Stimulated activated CD8-positive, alpha-beta memory T cell treated with anti-CD3 and anti-CD28 coated beads, Interleukin-2, amount 100 ng/mL, for 48 hours (primary cell): Measurements from ENCODE around the gene ARL17B.
"Not testable (repeated sequence)": the region's sequence is repeated elsewhere in the genome, so short reads cannot be mapped to it uniquely, and the experiment has no call there.

Experiments used
- DNase-seq, 2 donors: peaks; one replicate each; pipeline ENCODE4 v3.0.0-alpha.2; 2020; ENCODE audit warnings: low read depth in 2 of 2

The ARL17B gene

DNA sequence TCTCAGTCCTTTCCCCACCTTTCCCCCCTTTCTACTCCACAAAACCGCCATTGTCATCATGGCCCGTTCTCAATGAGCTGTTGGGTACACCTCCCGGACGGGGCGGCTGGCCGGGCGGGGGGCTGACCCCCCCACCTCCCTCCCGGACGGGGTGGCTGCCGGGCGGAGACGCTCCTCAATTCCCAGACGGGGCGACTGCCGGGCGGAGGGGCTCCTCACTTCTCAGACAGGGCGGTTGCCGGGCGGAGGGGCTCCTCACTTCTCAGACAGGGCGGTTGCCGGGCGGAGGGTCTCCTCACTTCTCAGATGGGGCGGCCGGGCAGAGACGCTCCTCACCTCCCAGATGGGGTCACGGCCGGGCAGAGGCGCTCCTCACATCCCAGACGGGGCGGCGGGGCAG, 108.8 kb downstream of the ARL17B start:
- DNase-seq, result not testable (repeated sequence)

DNA sequence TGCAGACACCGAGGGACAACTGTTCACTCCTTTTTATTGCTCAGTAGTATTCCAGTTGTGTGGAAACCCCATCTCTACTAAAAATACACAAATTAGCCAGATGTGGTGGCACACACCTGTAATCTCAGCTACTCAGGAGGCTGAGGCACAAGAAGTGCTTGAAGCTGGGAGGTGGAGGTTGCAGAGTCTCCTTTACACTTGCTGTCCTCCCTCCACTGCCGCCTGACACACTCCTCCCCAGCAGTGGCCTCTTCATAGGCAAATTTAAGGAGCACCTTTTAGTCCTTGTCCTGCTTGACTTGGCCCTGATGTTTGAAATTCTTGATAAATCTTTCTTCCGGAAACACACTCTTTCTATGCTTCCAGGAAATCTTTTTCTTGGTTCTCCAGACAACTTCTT, 112.4 kb downstream of the ARL17B start:
- DNase-seq, result not testable (repeated sequence)

DNA sequence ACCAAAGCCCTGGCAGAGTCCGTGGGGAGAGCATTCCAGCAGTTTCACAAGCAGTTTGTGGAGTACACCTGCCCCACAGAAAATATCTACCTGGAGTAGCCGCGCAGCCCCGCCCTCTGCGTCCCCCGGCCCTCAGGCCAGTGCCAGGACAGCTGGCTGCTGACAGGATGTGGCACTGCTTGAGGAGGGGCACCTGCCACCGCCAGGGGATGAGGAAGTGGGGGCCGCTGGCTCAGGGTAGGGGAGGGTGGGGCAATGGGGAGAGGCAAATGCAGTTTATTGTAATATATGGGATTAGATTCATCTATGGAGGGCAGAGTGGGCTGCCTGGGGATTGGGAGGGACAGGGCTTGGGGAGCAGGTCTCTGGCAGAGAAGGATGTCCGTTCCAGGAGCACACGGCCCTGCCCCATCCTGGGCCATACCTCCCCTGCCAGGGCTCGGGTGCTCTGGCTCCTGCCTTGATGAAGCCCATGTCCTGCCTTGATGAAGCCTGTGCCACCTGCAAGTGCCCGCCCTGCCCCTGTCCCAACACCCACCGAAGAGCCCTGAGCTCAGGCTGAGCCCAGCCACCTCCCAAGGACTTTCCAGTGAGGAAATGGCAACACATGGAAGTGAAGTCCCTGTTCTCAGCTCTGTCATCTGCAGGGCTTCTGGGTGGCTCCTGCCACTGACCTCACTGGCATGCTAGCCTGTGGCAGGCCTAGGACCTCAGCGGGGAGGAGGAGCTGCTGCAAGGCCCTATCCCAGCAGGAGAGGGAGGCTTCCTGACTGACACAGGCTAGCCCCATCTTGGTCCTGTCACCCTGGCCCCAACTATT, 116.4 kb downstream of the ARL17B start:
- not testable (repeated sequence) for DNase-seq

DNA sequence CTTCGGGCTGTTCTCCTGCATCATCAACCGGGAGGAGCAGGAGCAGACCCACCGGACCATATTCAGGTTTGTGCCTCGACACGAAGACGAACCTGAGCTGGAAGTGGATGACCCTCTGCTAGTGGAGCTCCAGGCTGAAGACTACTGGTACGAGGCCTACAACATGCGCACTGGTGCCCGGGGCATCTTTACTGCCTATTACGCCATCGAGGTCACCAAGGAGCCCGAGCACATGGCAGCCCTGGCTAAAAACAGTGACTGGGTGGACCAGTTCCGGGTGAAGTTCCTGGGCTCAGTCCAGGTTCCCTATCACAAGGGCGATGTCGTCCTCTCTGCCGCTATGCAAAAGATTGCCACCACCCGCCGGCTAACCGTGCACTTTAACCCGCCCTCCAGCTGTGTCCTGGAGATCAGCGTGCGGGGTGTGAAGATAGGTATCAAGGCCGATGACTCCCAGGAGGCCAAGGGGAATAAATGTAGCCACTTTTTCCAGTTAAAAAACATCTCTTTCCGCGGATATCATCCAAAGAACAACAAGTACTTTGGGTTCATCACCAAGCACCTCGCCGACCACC, 117.1 kb downstream of the ARL17B start:
- DNase-seq, result not testable (repeated sequence)

DNA sequence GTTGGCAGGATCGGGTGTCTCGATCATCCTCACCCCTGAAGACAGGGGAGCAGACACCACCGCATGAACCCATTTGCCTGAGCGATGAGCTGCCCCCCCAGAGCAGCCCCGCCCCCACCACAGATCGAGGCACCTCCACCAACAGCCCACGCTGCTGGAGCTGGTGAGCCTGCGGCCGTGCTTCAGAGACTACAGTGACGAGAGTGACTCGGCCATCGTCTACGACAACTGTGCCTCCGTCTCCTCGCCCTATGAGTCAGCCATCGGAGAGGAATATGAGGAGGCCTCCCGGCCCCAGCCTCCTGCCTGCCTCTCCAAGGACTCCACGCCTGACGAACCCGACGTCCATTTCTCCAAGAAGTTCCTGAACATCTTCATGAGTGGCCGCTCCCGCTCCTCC, 117.6 kb downstream of the ARL17B start:
- DNase-seq, result not testable (repeated sequence)

DNA sequence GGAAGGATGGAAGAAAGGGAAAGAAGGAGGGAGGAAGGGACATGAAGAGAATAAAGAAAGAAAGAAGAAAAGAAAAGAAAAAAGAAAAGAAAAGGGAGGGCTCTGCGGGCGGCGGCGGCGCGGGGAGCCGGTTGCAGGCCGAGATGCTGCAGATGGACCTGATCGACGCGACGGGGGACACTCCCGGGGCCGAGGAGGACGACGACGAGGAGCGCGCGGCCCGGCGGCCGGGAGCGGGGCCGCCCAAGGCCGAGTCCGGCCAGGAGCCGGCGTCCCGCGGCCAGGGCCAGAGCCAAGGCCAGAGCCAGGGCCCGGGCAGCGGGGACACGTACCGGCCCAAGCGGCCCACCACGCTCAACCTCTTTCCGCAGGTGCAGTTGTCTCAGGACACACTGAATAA, 118.1 kb downstream of the ARL17B start:
- DNase-seq, result not testable (repeated sequence)

DNA sequence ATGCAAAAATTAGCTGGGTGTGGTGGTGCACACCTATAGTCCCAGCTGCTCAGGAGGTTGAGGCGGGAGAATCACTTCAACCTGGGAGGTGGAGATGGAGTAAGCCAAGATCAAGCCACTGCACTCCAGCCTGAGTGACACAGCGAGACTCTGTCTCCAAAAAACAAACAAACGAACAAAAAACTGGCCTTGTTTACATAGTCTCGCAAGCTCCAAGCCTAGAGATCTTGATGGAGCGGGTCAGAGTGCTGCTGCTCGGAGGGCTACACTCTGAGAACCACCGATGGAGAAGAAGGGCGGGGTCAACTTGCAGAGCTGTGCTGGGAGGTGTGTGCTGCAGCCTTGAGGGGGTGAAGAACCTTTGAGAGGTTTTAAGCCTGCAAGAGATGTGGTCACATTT, 130.2 kb downstream of the ARL17B start:
- DNase-seq, result not testable (repeated sequence)

DNA sequence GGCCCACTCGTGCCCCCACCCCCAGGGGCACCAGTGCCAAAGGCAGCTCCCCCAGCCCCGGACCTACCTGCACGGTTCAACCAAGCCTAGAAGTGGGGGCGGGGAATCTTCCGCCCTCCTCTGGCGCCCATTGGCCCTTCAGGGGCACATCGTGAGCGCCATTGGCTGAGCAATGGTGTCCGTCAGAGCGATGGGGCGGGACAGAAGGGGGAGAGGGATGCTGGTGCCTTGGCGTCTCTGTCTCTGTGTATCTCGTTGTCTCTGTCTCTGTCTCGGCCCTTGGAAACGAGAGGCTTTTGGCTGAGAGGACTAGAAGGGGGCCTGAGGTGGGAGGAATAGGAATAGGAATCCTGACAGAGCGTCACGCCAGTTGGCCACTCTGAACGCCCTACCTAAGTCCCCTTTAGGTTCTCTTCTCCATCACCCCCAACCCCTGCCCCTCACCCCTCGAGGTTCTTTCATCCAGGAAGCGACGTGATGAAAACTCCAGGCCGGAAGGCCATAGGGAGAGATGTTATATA, 136.2 kb downstream of the ARL17B start:
- DNase-seq, result peak; percentile 77 to 93

DNA sequence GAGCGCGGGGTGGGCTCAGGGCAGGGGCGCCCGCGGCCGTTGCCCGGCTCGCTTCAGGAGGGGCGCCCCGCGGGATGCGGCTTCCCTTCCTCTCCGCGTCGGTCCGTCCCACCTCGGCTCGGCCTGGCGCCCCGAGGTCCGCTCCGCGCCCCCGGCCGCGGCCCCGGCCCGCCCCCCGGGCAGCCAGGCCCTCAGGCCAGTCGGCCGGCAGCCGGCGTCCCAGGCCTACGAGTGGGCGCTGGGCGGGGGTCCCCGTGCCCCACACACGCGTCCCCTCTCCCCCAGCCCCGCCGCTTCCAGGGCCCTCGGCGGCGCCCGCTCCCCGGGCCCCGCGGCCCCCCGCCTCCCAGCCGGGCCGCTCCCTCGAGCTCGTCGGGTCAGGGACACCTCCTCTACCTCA, 136.7 kb downstream of the ARL17B start:
- not testable (repeated sequence) for DNase-seq
